Activated CD4-positive, alpha-beta T cell treated with anti-CD3 and anti-CD28 coated beads, Interleukin-2, amount 50 U/mL, for 16 hours (primary cell): ENCODE measurements around the gene SLC22A2.
"Not testable (repeated sequence)": the region's sequence is repeated elsewhere in the genome, so short reads cannot be mapped to it uniquely, and the experiment has no call there.

Experiments
- DNase-seq: peaks from one replicate; pipeline ENCODE4 v3.0.0-alpha.2; 2020

The SLC22A2 gene

DNA sequence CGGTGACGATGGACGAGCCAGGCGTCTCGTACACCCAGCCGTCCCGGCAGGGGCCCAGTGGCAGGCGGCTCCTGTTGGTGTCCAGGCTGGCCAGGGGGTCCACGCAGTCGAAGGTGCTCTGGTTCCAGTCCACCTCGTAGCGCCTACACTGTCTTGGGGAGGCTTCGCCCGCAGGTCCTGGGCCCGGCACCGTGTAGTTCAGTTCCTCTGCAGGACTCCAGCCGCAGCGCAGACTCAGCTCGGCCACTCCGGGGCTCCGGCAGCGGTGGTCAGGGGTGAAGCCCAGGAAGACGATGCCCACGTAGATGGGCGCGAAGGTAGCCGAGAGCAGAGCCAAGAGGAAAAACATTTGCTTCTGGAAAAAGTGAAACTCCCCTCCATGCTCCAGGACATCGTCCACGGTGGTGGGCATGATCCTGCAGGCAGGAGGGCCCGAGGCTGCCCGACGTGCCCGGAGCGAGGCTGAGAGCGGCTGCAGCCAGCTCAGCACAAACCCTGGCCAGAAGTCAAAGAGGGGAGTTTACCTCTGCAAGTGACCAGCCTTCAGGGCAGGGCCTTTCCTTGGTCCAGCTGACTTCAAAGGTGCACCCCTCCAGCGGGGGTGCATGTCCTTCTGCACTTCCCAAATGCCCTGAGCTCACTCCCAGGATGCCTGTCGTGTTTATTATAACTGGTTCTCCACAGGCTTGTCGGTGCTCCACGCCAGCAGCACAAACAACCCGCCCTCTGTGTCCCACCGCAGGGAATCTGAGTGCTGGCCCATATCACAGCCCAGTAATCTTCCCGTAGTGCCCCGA, at the start of gene SLC22A2:
Gene SLC22A2, minus strand, starts transcription at position 476 of the 797 bp plus-strand sequence. Its CDS starts 64 bp downstream, at position 412.
- no peak for DNase-seq

DNA sequence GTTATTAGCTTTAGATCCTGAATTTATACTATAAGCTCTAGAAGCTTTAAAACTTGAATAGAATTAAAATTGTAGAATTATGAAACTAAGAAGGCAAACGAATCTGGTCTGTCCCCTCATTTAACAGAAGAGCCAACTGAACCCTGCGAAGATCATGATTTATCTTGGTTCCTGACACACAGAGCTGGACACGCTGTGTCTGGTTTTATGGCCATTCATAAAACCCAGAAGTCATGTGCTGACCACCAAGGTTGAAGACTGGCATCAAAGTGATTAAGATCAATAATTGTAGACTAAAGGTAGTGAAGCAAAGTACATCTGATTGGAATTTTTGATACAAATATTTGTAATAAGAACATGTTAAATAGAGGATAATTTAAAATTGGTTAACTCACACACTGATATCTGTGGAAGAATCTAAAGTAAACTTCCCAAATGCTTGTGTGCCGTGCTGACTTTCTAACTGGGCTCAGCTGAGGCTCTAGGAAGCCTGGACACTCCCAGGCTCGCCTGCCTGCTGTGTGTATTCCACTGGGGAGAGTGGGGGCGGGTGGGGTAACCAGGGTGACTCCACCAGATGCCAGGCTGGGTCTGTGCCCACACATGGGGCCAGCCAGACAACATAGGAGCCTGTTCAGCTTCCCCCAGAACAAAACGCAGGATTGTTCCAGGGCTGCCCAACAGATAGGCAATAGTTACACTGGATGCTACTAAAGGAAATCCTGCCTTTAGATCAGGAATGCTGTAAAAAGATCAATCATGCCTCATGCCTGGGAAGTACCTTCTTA, 47.5 kb upstream of the SLC22A2 start:
- DNase-seq: no peak

DNA sequence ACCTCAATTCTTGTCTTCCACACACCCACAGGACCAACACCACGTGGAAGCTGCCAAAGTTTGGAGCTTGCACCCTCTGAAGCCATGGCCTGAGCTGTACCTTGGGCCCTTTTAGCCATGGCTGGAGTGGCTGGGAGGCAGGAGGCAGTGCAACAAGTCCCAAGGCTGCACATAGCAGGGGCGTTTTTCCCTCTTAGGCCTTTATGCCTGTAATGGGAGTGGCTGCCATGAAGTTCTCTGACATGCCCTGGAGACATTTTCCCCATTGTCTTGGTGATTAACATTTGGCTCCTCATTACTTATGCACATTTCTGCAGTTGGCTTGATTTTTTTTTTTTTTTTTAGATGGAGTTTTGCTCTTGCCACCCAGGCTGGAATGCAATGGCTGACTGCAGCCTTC, 45.2 kb upstream of the SLC22A2 start:
- DNase-seq: no peak

DNA sequence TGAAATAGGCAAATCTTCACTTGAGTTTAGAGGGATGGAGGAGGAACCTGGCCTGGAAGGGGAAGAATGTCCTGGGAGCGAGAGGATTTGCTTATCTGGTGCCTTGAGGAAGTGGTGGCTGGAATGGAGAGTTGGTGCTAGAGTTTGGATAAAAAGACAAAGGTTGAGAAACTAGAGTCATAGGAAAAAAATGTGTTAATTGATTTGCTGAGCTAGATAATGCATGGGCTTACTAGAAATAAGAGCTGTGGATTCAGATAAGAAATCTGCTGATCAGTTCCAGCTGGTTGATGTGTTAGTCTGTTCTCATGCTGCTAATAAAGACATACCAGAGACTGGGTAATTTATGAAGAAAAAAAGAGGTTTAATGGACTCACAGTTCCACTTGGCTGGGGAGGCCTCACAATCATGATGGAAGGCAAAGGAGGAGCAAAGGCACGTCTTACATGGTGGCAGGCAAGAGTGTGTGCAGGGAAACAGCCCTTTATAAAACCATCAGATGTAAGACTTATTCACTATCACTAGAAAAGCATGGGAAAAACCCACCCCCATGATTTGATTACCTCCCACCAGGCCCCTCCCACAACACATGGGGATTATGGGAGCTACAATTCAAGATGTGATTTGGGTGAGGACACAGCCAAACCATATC, 43.9 kb upstream of the SLC22A2 start:
- DNase-seq: not testable (repeated sequence)

DNA sequence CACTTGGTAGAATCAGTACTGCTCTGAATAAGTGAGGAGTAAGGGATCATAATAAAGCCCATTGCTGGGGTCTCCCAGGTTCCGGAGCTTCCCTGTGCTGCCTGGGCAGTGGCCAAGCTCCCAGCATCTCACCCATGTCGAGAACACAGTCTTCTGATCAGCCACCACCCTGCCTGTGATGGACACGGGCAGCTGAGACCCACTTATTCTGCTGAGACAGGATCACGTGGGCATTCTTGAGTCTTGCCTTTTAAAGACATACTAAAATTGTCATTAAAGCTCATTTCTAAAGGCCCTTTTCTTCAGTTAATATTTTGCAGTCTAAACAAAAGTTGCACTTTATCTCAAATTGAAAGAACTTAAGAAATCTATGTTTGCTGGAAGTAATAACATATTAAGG, 42.7 kb upstream of the SLC22A2 start:
- no peak for DNase-seq

DNA sequence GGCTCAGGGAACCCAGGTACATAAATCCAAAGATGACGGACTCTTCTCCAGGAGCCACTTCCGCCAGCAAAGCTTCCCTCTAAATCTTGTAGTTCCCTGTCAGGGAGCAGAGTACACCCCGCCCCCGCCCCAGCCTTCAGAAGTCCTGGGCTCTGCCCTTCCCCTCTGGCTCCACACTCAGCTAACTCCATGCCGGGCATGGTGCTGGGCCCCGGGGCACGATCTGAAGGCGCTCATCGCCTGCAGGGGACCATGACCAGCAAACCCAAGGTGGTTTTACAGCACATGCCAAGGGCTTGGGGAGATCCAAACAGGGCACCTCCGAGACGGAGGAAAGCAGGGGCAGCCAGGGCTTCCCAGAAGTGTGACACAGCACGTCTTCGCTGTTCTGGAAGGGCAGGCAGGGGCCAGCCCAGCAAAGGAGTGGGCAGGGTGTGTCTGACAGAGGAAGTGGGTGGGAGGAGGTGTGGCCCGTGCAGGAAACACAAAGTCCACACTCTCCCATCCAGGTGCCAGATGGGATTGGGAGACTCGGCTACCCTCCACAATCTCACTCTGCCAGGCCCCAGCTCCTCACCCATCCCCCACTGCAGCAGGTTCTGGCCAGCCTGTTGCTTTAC, 41.6 kb upstream of the SLC22A2 start:
- DNase-seq: no peak

DNA sequence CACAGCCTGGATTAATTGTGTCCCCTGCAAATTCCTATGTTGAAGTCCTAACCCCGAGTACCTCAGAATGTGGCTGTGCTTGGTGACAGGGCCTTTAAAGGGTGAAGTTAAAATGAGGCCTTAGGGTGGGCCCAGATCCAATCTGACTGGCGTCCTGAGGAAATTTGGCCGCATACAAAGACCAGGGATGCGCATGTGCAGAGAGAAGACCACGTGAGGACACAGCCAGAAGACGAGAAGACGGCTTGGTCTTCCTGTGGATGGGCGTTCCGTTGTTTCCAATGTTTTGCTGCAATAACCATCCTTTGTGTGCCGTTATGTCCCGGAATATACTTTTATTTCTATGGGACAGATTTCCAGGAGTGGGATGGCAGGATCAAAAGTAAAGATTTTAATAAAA, 40.9 kb upstream of the SLC22A2 start:
- DNase-seq: no peak

DNA sequence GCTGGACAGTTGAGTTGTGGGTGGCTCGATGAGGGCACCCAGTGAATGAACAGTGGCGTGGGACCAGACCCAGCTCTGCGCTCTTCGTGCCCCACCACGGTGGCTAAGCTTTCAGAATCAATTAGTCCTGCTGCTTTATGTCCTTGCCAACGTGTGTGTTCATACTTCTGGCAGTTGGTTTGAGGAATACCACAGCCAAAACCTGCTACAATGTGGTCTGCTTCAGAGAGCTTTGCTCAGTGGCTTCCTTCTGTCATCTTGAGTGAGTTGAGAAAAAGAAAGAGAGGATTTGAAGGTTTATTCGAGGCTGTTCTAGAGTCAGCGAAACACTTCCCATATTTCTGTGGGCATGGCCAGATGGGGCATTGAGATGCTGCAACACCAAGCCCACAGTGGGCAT, 39.5 kb upstream of the SLC22A2 start:
- DNase-seq: no peak

DNA sequence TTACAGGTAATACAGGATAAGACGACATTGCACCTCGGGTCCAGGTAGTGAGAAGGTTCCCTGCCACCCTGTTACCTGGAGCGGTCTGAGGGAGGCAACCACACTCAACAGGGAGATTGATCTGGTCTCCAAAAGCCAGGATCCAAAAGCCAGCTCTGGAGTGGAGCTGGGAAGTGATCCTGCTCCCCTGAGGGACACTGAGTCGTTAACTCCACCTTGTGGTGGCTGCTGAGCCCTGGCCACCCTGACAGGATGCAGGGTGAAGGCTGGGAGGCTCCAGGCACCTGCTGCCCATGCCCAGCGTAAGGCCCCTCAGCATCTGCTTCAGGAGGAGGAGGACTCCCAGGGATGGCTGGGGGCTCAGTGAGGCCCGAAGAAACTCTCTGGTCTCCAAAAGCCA, 38.7 kb upstream of the SLC22A2 start:
- DNase-seq: no peak

DNA sequence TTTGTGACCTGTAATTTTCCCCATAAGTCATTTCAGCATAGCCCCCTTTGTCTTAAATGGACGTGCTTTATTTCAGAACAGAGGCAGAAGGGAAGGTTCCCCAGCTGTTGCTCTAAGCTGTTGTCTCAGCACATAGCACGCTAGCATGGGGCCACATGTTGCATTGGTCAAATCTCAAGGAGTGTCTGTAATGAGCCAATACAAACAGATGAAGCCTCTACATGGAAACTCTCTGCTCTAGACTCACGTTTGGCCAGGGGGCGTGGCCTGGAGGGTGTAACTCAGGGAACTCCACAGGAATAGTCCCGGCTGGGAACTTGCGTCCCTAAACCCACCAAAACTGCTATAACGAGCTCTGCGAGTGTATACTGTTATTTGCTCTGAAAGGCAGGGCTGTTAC, 35.2 kb upstream of the SLC22A2 start:
- no peak for DNase-seq

DNA sequence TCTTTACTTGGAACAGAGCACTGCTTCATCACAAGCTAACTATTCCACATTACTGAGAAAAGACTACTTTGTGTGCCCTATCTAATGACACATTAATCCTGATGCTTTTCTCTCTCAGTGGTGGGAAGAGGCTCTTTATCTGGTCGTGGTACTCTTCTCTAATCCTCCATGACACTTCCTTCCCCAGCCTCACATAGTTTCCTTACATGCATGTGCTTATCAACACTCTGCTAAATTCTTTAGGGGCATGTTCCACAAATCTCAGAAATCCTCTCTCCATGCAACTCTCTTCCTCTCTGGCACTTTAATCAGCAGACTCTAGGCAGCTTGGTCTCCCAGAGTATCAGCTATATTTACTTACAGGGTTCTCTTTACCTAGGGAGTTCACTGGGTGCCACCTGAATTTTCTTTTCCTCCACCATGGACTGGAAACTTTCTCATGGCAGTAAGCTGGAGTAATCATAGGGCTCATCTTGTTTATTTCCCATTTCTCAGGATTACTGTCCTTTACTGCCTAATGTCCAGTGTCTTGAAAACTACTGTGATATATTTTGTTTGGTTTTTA, 27.0 kb upstream of the SLC22A2 start:
- DNase-seq: no peak

DNA sequence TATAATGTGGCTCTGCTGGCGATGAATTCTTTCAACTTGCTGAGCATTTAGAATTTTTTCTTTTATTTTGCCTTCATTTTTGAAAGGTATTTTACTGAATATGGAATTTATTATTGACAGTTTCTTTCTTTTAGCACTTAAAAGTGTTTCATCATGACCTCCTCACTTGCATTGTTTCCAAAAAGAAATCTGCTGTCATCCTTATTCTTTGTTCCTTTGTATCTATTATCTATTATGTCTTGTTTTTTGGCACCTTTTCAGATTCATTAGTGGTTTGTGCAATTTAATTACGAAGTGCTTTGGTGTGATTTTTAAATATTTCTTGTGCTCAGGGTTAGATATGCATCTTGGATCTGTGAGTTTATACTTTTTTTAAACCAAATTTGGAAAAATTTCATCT, 26.0 kb upstream of the SLC22A2 start:
- DNase-seq: no peak

DNA sequence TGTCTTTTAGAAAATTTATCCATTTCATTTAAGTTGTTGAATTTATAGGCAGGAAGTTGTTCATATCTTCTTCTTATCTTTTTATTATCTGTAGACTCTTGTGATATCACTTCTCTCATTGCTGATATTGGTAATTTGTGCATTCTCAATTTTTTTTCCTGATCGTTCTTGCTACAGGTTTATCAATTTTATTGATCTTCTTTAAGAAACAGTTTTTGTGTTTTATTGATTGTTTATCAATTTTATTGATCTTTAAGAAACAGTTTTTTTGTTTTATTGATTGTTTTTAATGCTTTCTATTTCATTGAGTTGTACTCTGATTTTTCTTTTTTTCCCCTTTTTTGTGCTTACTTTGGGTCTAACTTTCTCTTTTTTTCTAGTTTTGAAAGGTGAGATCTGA, 23.8 kb upstream of the SLC22A2 start:
- DNase-seq: no peak

DNA sequence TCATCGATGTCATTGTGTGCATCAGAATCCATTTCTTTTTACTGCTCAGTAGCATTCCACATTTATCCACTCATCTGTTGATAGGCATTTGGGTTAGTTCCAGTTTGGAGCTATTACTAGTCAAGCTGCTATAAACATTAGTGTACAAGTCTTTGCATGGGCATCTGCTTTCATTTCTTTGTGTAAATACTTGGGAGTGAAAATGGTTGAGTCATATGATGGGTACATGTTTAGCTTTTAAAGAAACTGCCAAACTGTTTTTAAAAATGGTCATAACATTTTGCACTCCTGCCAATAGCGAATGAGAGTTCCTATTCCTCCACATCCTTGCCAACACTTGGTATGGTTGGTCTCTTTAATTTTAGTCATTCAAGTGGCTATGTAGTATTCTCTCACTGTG, 21.2 kb upstream of the SLC22A2 start:
- no peak for DNase-seq

DNA sequence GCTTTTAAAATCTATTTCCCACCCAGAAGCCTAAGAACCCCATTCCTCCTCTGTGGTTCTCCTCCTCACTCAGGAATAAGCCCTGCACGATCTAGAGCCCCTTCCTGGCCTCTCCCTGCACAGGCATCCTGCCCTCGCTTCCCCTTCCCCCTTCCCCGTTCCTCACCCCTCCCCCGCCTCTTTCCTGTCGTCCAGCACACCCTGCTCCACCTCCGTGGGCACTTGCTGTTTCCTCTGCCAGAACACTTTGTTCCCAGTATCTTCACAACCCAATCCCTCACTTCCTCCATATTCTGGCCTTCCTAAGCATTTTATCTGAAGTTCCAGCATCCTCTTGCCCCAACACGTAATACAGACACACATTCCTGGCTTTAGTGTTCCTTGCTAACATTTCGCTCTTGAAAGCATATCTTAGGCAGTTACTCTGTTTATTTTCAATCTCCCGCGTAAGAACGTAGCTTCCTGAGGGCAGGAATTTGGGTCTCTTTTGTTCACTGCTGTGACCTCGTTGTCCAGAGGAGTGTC, 20.2 kb upstream of the SLC22A2 start:
- DNase-seq: no peak

DNA sequence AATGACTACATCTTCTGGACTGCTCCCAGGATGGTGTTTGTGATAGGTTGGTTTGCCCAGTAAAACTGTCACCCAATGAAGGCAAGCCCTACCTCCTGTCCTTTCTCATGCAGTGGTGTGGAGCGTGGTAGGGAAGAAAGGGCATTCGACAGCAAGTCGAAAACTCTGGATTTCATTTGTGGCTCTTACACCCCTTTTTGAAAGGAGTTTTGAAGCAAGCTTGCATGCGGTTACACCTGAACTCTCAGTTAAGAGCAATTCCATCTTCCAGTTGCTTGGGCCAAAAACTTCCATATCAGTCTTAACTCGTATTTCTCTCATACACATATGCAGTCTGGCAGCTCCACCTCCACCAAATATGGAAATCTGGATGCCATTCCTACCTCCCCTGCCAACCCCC, 19.7 kb upstream of the SLC22A2 start:
- DNase-seq: no peak

DNA sequence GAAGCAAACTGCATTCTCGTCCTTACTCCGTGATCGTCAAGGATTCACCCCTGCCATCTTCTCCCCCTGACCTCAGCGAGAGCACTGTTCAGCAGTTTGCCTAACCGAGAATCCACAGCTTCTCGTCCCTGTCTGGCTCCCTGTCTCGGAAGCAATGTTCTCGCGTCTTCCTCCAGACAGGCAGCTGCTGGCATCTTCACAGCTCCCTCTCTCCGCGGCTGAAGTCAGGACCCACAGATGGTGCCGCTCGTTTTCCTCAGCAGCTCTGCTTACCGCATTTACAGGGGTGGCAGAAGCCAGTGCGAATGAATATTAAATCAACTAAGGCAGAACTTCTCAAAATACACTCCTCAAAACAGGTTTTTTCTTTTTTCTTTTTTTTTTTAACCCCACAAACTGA, 18.9 kb upstream of the SLC22A2 start:
- DNase-seq: no peak

DNA sequence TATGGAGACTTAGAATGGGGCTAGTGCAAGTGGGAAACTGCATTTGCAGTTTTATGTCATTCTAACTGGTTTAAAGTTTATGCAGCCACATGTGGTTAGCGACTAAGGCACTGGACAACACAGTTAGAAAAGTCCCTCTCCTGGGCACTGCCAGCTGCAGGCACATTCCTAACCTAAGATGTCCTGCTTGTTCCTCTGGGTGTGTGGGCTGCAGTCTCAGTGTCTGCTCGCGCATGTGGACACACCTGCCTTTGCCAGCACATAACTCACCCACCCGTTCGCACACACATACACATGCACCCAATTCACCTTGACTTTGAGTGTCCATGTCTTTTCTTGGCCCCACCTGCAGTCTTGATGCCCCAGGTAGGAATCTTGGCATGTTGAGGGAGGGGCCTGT, 18.5 kb upstream of the SLC22A2 start:
- DNase-seq: no peak

DNA sequence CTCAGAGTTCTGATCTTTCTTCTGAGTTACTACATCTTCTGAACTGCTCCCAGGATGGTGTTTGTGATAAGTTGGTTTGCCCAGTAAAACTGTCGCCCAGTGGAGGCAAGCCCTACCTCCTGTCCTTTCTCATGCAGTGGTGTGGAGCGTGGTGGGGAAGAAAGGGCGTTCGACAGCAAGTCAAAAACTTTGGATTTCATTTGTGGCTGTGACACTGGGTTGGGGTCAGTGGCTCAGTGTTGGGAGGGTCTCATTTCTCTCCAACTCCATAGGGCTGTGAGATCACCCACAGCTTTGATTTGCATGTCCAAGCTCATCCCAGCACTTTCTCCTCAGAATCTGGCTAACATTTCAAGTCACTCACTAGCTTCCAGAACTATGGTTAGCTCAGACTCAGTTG, 17.5 kb upstream of the SLC22A2 start:
- no peak for DNase-seq

DNA sequence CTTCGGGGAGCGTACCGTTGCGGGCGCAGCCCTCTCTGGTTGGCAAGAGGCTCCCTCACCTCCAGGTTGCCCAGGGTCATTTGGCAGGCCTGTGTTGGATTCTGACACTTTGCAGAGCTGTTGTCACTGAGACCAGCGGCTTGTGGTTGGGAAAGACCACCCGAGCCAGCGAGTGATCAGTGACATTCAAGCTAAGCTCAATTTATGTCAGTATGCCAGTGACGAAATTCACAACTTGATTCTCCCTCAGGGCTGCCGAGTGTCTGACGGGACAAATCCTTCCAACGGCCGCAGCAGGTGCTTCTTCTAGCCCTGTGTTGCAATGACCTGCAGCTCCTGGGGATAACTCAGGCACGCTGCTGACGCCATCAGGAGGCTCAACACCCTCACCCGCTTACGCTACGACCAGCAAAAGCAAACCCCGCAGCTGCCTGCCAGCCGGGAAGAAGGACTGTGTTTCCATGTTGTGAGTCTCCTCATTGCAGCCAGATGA, 16.9 kb upstream of the SLC22A2 start:
- no peak for DNase-seq

DNA sequence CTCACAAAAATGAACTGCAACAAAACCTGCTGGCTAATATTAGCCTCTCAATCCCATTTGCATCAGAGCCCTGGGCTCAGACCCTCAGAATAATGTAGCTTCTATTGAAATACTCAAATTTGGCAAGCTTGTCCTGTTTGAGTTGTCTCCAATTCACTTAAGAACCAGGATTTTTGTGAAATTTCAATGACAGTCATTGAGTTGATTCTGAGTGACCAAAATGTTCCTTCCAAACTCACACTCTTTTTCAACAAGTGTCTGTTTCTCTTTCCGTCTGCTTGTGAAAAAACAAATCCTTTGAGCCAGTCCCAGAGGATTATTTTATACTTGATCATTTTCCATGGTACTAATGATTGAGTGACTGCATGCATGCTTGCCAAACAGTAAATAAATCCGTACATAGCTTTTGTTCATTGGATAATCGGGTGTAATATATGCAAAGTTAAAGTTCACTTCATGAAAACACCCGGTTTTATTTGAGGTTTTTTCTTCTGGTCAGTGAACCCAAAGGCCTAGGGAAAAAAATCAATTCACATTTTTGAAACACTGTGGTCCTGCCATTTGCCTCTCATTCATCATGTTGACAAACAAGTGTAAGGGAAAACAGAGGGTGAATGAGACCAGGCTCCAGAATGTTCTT, 16.4 kb upstream of the SLC22A2 start:
- DNase-seq: no peak

DNA sequence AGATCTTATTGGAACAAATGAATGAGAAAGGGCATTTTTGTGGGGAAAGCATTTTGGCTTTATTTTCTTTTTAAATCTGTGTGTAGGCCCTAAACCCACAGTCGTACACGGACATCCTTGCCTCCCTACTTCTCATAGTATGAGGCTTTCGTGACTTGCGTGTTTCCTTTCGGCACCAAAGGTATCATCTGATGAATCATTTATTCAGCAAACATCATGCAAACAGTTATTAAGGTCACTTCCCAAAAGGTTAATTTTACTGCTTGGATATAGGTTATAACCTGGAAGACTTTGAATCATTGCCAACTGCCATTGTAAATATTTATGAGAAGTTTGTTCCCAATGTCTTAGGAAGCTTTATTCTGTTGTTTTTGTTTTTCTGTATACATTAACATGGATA, 15.1 kb upstream of the SLC22A2 start:
- no peak for DNase-seq
